Hypothalamus (tissue), 51 donors: Measurements from ENCODE around the gene CHI3L2.

Experiments used
- DNase-seq, 51 donors: peaks; one replicate each; lab custom pipeline; 2025; lab: John Stamatoyannopoulos, UW

Gene CHI3L2

DNA sequence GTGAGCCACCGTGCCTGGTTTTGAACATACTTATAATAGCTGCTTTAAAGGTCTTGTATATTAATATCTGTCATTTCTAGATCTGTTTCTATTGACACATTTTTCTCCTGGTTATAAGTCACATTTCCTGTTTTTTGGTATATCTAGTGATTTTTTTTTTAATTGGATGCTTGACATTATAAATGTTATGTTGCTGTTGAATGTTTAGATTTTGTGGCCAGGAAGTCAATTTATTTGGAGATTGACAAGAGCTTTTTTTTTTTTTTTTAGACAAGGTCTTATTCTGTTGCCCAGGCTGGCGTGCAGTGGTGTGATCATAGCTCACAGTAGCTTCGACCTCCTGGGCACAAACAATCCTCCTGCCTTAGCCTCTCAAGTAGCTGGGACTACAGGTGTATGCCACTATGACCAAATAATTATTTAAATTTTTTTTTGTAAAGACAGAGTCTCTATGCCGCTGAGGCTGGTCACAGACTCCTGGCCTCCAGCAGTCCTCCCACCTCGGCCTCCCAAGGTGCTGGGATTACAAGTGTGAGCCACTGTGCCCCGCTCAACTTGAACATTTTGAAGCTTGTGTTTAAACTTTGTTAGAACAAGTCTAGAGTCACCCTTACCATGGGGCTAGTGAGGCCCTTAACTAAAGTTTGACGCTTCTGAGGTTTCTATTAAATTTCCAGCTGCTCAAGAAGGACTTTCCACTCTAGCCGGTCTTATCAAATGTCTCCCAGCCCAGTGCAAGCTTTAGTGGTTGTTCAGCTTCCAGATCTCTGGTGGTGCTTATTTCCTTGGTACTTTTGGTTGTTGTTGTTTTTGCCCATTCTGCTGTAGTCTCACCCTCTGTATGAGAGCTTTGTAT, 8.6 kb upstream of the CHI3L2 start:
- DNase-seq = no peak

DNA sequence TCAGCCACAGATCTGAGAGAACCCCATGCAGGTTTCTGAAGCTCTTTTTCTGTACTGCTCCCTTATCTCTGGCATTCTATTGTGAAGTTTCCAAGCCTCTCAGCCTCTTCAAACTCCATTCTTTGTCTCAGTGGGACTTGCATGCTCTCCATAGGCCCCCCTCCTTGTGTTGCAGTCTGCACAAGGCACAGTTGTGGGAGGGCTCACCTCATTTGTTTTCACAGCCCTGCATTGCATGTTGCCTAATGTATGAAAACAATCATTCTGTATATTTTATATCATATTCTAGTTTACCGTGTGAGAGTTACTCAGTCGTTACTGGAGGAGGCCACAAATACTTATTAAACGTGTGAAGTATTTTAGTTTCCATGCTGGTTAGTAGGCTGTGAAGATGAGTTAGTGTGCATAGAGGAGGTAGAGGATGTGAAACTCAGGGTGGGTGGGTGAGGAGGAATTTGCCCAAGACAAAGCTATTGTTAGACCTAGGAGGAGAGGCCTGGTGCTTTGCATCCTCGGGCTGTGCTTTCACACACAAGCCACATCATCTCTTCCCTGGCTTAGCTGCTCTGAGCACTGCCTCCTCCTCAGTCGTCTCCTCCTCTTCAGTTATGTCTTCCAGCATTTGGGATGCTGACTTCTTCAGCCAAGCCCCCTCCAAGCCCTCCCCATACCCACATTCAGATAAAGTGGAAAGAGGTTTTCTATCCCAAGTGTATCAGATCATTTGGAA, 7.8 kb upstream of the CHI3L2 start:
- DNase-seq = peak in 3 of 51 donors; percentile 3 to 15 (median 4)

DNA sequence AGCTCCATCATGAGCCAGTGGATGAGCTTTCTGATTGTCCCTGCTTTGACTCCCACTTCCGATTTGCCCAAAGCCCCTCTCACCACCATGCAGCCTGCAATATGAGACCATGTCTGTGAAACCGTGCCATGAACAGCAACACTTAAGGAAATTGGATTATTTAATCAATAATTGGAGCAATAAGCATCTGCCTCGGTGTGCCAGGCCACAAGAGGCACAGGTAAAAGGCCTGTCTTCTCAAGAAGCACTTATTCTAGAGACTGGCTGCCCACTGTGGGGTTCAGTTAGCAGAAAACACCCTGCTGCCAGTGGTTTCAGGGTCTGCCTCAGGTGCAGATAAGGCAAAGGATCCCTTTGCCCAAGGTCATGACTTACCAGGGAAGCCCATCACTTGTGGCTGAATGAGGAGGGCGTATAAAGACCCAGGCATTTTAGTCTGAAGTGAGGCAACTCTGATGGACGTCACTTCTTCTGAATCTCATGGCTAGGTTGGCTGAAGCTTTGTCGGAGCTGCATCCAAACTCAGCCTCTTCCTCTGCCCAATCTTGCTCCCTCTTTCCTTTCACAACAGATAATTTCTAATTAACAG, 7.1 kb upstream of the CHI3L2 start:
- no peak for DNase-seq

DNA sequence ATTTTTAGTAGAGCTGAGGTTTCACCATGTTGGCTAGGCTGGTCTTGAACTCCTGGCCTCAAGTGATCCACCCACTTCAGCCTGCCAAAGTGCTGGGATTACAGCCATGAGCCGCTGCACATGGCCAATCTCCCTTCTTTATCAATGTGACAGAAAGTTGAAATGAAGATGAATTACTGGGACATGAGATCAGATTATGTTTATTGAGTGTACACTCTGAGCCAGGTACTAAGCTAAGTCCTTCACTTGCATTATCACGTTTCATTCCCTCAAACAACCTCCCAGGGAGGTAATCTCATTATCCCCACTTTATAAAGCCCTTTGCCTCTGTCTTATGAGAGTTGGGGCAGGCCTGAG, 6.3 kb upstream of the CHI3L2 start:
- DNase-seq = no peak

DNA sequence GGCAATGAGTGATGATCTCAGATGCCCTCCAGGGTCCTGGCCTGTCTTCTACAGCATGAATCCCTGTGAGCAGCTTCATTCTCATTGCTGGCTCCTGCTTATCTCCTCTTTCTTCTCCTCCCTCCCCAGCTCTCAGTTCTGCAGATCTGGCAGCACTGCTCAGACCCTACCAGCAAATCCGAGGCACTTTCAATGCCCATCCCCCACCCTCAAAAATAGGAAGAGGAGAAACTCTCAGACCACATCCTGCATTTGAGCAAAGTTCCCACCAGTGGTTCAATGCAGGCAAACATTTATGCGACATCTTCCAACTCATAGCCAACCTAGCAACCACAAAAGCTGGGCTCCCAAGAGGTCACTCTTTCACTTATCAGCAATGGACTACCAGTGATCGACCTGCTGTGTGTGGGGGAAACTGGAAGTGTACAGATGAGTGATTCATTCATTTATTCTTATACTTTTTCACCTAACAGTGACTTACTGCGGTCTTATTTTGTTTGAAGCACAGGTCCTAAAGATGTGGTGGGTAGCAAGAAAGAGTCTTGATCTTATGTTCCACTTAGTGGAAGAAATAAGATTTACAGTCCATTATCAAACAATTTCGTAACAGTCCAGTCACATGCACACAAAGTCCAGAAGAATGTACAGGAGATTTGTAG, 5.8 kb upstream of the CHI3L2 start:
- DNase-seq = peak in 2 of 51 donors; percentile 8 to 13

DNA sequence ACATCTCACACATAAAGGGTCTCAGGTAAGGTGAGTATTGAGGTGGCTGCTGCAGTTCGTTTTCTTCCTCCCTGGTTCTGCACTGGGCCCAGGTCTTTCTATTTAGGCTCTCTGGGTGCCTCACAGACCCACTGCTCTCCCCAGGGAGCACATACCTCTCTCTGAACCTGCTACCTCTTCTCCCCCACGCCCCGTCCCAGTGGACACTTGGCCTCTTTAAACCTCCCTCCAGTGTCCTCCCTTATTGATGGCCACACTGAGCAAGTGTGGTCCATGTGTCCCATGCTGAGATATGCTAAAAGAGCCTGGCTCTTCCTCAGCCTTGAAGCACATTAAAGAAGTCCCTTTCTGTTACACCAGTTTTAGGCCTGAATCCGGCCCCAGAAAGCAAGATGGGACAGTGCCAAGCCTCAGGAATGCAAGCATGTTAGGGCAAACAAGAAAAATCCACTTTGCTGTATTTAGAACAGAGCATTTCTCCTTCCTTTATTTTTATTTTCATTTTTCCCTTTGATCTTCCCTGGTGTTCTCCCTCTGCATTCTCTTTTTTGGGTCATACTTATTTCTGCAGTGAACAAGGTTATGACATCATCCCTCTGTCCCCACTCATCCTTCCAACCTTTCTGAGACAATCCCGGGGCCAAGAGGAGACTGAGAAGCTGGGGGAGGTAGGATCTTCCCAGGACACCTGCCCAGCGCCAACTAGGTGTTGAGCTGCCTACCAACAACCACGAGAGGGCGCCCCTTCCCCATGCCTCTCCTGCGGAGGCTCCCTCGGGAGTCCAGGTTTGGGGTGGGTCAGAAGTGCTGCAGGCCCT, 5.0 kb upstream of the CHI3L2 start:
- DNase-seq = peak in 43 of 51 donors; percentile 10 to 78 (median 46)

DNA sequence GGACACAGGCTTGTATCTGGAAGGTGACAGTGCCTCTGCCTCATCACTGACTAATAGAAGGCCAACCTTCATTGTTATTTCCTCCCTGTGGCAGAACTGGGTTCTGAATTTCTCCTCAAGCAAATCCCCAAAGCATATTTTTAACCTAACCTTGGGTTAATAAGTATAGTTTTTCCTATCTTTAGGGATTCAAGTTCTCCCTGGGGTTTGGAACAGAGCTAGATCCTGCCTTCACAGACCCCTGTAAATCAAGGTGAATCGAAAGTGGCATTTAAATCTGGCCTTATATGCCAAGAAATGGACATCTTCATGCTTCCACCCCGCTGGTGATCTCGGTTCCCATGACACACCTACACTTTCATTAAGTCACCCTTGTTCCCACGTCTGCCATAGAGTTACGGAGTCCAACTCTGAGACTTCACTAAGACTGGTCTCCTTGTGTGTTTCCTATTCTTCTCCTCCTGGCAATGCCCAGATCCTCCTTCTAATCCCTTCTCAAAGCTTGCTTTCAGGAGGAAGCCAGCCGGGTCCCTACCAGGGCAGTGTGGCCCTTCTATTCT, 4.3 kb upstream of the CHI3L2 start:
- no peak for DNase-seq

DNA sequence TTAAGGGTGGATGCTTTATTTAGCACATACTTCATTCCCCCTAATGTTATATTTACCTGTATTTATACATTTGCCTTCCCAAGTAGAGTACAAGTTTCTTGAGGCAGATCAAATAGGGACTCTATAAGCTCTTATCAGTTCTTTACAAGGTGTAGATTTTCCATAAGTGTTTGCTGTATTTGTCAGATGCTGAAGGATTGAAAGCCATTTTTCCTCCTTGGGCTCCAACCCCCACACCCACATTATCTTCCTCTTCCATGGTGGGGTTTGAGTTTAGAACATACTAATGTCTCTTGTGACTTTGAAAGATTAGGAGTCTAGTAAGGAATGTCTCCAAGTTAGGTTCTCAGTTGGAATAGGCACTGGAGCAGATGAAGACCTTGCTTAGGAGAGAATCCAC, 2.4 kb upstream of the CHI3L2 start:
- DNase-seq = no peak

DNA sequence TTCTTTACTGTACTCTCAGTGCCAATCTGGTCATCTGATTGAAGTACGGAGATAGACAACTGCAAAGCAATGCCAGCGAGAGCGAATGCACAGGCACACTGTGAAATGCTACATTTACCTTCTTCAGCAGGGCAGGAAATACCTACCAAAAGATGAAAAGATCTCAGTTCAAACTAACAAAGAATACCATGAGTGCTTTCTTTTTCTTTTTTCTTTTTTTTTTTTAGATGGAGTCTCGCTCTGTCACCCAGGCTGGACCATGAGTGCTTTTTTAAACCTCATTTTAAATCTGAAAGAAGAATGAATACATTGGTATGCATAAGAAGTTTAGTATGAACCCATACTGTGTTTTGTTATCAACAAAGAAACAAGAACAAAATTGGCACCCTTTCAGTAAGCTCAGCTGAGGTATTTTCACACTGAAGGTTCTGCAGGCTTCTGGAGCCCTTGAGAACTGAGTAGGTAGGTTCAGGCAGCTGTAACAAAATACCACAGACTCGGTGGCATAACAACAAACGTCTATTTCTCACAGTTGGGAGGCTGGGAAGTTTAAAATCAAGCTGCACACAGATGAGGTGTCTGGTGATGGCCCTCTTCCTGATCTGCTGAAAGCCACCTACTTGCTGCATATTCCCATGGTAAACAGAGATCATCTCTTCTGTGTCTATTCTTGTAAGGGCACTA, 1.7 kb upstream of the CHI3L2 start:
- no peak for DNase-seq

DNA sequence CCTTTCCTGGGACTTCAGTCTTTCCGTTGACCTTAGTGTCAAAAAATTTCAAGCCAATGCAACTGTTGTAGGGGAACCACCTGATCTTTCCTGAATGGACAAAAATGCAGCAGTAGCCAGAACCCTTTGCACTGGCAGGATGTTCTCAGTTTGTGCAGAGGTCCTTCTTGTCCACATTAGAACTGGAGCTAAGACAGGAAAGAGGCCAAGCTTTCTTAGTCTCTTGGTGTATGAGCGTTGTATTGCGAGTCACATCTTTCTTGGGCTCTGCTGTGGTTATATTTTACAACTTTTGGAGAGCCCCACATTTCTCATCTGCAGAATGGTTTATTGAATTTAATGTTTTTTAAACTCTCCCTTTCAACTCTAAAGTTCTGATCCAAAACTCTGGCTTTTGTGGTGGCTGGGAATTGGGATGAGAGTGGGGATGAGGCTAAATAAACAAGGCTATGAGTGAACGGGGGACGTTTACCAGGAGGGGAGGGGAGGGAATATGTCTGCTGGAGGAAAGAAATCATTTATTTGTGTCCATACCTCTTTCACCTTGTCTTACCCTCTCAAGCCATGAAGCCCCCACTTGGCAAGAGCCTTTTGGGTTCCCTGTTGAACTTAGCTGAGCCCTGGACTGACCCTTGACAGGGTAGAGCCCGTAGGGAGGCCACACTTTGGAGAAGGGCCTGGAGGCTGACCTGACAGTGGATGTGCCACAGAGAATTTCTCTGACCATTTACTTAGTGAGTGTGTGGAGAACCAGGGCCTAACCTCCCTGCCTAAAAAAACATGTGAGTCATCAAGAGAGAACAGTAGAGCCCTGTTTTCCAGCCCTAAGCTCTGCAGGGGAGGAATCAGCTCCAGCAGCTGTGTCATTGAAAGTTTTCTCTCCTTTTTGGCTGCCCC, 586 bp downstream of the CHI3L2 start:
- peak in 14 of 51 donors; percentile 9 to 57 (median 24) for DNase-seq

DNA sequence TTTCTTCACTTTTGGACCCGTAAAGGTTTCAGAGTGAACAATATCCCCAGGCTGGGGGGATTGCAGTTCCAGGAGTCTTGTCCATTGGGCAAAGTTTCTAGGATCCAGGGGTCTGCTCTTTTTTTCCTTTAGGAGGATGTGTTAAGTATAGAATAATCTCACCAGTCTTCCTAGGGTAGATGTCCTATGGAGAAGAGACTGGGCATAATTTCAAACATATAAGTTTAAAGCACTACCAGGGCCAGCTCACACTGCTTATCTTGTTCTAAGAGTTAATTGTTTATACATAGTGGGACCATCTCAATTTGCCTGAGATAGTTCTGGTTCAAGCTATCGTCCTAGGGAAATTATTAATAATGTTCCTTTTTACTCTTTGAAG, 1.2 kb downstream of the CHI3L2 start:
- DNase-seq = no peak

DNA sequence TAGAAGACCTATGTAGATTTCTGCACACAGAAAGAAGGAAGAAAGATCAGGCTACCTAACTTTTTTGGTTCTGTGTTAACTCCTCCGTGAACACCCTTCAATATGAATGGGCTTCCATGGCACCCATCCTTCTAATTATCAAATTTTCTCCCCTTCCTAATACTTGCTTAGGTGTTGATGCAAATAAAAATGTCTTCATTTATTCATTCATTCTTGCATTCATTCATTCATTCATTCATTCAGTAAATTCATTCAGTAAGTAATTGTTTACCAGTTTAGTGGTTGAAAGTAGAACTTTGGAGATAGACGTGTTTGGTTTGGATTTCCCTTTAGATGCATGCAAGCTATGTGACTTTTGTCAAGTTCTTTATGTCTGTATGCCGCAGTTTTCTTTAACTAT, 4.6 kb downstream of the CHI3L2 start:
- no peak for DNase-seq

DNA sequence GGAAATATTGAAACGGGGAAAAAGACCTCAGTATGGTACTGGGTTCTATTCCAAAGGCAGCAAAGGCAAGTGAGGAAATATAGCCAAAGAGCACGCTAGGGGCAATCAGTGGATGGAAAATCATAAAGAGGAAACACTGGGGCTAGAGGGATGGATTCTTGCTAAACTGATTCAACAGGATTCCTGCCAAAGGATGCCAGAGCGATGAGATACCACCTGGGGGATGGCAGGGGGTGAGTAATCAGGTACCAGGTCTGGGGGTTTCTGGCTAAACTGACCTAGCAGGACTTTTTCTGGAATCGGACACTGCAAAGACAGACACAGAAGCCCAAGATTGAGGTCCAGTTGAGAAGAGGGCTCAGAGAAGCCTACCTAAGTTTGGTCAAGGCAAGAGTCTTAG, 6.7 kb downstream of the CHI3L2 start:
- no peak for DNase-seq

DNA sequence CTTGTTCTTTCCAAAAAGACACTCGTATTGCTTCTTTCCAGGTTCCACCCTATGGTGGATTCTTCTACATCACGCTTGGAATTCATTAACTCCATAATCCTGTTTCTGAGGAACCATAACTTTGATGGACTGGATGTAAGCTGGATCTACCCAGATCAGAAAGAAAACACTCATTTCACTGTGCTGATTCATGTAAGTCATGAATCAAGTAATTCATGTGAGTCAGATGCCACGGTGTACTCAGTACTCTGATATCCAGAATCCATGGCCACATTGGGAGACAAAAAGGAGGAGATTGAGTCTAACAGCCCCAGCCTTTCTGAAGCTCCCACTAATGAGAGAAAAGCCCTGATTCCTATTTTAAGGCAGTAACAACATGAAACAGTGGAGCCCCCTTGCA, 7.4 kb downstream of the CHI3L2 start:
- no peak for DNase-seq

DNA sequence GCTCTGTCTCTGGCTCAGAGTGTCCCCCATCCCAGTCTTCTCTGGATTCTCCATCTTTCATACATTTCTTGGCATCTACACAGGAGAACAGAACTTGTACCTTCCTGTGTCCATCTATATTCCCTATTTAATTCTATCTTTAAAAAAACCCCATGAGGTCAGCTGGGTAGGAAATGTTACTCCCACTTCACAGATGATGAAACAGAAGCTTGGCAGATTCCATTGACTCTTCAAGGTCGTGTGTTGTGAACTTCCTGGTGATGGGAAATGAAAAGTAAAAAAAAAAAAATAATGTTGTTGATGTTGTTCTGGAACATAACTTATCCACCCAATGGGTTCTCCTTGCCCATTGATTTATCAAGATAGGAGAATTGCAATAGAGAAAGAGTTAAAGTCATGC, 8.9 kb downstream of the CHI3L2 start:
- DNase-seq = no peak

DNA sequence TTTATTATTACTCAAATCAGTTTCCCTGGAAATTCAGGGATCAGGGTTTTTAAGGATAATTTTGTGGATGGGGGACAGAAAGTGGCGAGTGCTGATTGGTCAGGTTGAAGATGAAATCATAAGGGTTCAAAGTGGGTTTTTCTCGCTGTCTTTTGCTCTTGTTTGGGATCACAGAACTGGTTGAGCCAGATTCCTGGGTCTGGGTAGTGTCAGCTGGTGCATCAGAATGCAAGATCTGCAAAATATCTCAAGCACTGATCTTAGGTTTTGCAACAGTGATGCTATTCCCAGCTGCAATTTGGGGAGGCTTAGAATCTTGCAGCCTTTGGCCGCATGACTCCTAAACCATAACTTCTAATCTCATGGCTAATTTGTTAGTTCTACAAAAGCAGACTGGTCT, 9.3 kb downstream of the CHI3L2 start:
- no peak for DNase-seq

DNA sequence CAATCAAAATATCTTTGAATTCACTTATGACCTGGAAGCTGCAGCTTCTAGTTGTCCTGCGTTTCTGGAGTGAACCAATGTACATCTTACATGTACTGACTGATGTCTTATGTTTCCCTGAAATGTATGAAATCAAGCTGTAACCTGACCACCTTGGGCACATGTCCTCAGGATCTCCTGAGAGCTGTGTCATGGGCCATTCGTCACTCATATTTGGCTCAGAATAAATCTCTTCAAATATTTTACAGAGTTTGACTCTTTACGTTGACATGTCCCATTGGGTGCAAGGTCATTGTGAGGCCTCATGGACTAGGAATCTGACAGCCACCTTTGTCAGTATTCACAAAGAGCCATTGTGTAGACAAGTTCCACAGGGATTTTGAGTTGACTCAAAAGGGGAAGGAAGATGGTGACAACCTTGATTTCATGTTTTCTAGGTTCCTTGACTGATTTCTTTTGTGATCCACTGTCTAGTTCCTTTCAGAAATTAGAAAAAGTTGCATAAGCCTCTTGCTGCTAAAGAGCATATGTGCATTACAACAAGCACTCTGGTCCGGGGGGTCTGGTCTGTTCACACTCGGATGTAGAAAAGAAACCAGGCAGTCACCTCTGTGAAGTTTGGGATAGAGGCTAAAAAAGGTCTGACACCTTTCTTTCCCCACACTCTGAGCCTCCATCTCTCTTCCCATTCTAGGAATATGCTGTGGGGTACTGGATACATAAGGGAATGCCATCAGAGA, 10.7 kb downstream of the CHI3L2 start:
- DNase-seq = no peak

DNA sequence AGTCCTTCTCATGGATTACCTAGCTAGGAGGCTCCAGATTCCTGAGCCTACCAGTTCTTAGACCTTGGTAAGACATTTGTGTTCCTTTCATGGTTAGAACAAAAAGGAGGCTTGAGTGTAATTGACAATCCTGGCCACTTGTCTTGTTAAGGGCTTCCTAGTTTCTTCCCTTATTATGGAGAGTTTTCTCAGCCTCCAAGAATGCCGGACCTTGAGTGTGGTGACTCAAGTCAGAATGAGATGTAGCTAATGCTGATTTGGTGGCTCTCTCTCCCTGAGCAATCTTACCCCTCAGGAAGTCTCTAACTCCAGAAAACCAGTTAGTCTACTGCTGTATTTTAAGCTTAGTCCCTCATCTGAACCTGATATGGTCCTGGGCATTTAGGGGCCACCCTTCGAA, 14.3 kb downstream of the CHI3L2 start:
- no peak for DNase-seq
